Activated CD4-positive, alpha-beta T cell treated with anti-CD3 and anti-CD28 coated beads, Interleukin-2, amount 10 ng/mL, durations not matched to agents 24 days and 14 days (primary cell): ENCODE measurements around the gene SMIM36. TPM values are rescaled to one million over a fixed set of nuclear protein-coding genes. Genes with fewer than 3 reads are reported as not detected.
"Not testable (repeated sequence)": the region's sequence is repeated elsewhere in the genome, so short reads cannot be mapped to it uniquely, and the experiment has no call there.

Experiments used
- DNase-seq: peaks from one replicate; pipeline ENCODE4 v3.0.0; 2022
- H3K27ac Mint-ChIP-seq: one replicate; pipeline ENCODE4 v1.8.0; 2022; ENCODE audit warnings: mild to moderate bottlenecking, mixed read lengths
- H3K27me3 Mint-ChIP-seq: one replicate; pipeline ENCODE4 v1.8.0; 2022; ENCODE audit warnings: mixed read lengths
- H3K36me3 Mint-ChIP-seq: one replicate; pipeline ENCODE4 v1.8.0; 2022; ENCODE audit warnings: low read depth, mild to moderate bottlenecking, mixed read lengths
- H3K4me1 Mint-ChIP-seq: one replicate; pipeline ENCODE4 v1.8.0; 2021; ENCODE audit warnings: mixed read lengths
- H3K4me3 Mint-ChIP-seq: one replicate; pipeline ENCODE4 v1.8.0; 2022; ENCODE audit warnings: mild to moderate bottlenecking, moderate library complexity, mixed read lengths
- H3K9me3 Mint-ChIP-seq: one replicate; pipeline ENCODE4 v1.8.0; 2021; ENCODE audit warnings: mixed read lengths
- intact Hi-C: fragments of 100-400 bp; cut with micrococcal nuclease; formaldehyde crosslinking; loops from one replicate; pipeline ENCODE4 v1.15.1; 2023
- total RNA-seq: library from RNA; stranded (reverse); gene quantifications from 2 replicates; pipeline ENCODE4 v1.2.3, GENCODE V29; 2022

SMIM36 gene
- total RNA-seq, 1 donor from 2014 or later = not detected

- intact Hi-C loops = loop anchor here (10.0 kb wide), 1 partner anchor 318 kb away; no protein-coding TSS in a partner anchor
- H3K4me3 Mint-ChIP-seq = peak overlapping the region; percentile 12
- H3K27me3 Mint-ChIP-seq = no peaks in the 10 kb centered on the region
- peak overlapping the region; percentile 34 for H3K27ac Mint-ChIP-seq
- H3K36me3 Mint-ChIP-seq = peaks cover 40% of the 10 kb centered on the region
- peaks cover 52% of the 10 kb centered on the region for H3K4me1 Mint-ChIP-seq
- DNase-seq = no peak
- no peaks in the 10 kb centered on the region for H3K9me3 Mint-ChIP-seq
These were observed 94.7 kb downstream of the SMIM36 start for GRCh38 chr17:55416470-55417052.

- intact Hi-C loops = loop anchor here (10.0 kb wide), 1 partner anchor 319 kb away; no protein-coding TSS in a partner anchor
- H3K9me3 Mint-ChIP-seq = no peaks in the 10 kb centered on the region
- no peak for DNase-seq
- H3K4me3 Mint-ChIP-seq = no peak overlapping the region
- peaks cover 52% of the 10 kb centered on the region for H3K4me1 Mint-ChIP-seq
- H3K27ac Mint-ChIP-seq = no peak overlapping the region
- peaks cover 44% of the 10 kb centered on the region for H3K36me3 Mint-ChIP-seq
- H3K27me3 Mint-ChIP-seq = no peaks in the 10 kb centered on the region
These were observed 95.3 kb downstream of the SMIM36 start for GRCh38 chr17:55416000-55416399.

- Mint-ChIP-seq H3K27ac (no peak overlapping the region), H3K36me3 (peaks cover 52% of the 10 kb centered on the region), H3K4me3 (no peak overlapping the region), H3K27me3 (no peaks in the 10 kb centered on the region), H3K4me1 (peaks cover 48% of the 10 kb centered on the region), H3K9me3 (no peaks in the 10 kb centered on the region)
- DNase-seq = no peak
- intact Hi-C loops = loop anchor here (10.0 kb wide), 1 partner anchor 320 kb away; no protein-coding TSS in a partner anchor
These were observed 96.3 kb downstream of the SMIM36 start for GRCh38 chr17:55414983-55415382.

GRCh38 chr17:55413825-55414489 is 97.3 kb downstream of the SMIM36 start:
- Mint-ChIP-seq H3K4me1 (peaks cover 39% of the 10 kb centered on the region), H3K9me3 (no peaks in the 10 kb centered on the region), H3K36me3 (peaks cover 54% of the 10 kb centered on the region), H3K27me3 (no peaks in the 10 kb centered on the region), H3K27ac (no peak overlapping the region), H3K4me3 (no peak overlapping the region)
- intact Hi-C loops = loop anchor here (10.0 kb wide), 1 partner anchor 321 kb away; no protein-coding TSS in a partner anchor
- DNase-seq = no peak

GRCh38 chr17:55411463-55411855 is 99.8 kb downstream of the SMIM36 start:
- no peaks in the 10 kb centered on the region for H3K9me3 Mint-ChIP-seq
- no peaks in the 10 kb centered on the region for H3K27me3 Mint-ChIP-seq
- H3K4me1 Mint-ChIP-seq = peaks cover 21% of the 10 kb centered on the region
- intact Hi-C loops = loop anchor here (10.0 kb wide), 1 partner anchor 323 kb away; no protein-coding TSS in a partner anchor
- DNase-seq = no peak
- peaks cover 57% of the 10 kb centered on the region for H3K36me3 Mint-ChIP-seq
- H3K27ac Mint-ChIP-seq = no peak overlapping the region
- H3K4me3 Mint-ChIP-seq = no peak overlapping the region

GRCh38 chr17:55410722-55411462 is 100.4 kb downstream of the SMIM36 start:
- peaks cover 59% of the 10 kb centered on the region for H3K36me3 Mint-ChIP-seq
- intact Hi-C loops = loop anchor here (10.0 kb wide), 1 partner anchor 324 kb away; no protein-coding TSS in a partner anchor

GRCh38 chr17:55409030-55409800 is 102.0 kb downstream of the SMIM36 start:
- Mint-ChIP-seq H3K4me1 (peaks cover 9% of the 10 kb centered on the region), H3K36me3 (peaks cover 65% of the 10 kb centered on the region), H3K27me3 (no peaks in the 10 kb centered on the region), H3K9me3 (no peaks in the 10 kb centered on the region), H3K27ac (no peak overlapping the region), H3K4me3 (no peak overlapping the region)
- no peak for DNase-seq
- intact Hi-C loops = no loop called here

More at GRCh38 chr17:55410722-55411462, 100.4 kb downstream of the SMIM36 start:
- H3K4me1 Mint-ChIP-seq = peaks cover 19% of the 10 kb centered on the region
- no peak overlapping the region for H3K27ac Mint-ChIP-seq
- no peaks in the 10 kb centered on the region for H3K9me3 Mint-ChIP-seq
- DNase-seq = no peak
- no peak overlapping the region for H3K4me3 Mint-ChIP-seq
- no peaks in the 10 kb centered on the region for H3K27me3 Mint-ChIP-seq

- Mint-ChIP-seq H3K4me3 (no peak overlapping the region), H3K9me3 (no peaks in the 10 kb centered on the region), H3K36me3 (peaks cover 62% of the 10 kb centered on the region), H3K27ac (no peak overlapping the region), H3K4me1 (peaks cover 5% of the 10 kb centered on the region), H3K27me3 (no peaks in the 10 kb centered on the region)
- intact Hi-C loops = no loop called here
- no peak for DNase-seq
These were observed 103.3 kb downstream of the SMIM36 start for GRCh38 chr17:55407641-55408566.

GRCh38 chr17:55405600-55405999 is 105.7 kb downstream of the SMIM36 start:
- no peaks in the 10 kb centered on the region for H3K27me3 Mint-ChIP-seq
- H3K4me1 Mint-ChIP-seq = peaks cover 5% of the 10 kb centered on the region
- intact Hi-C loops = no loop called here
- no peak overlapping the region for H3K27ac Mint-ChIP-seq
- H3K4me3 Mint-ChIP-seq = no peak overlapping the region
- no peak for DNase-seq
- peaks cover 57% of the 10 kb centered on the region for H3K36me3 Mint-ChIP-seq
- H3K9me3 Mint-ChIP-seq = no peaks in the 10 kb centered on the region

GRCh38 chr17:55404197-55404596 is 107.1 kb downstream of the SMIM36 start:
- H3K27me3 Mint-ChIP-seq, H3K4me3 Mint-ChIP-seq, H3K4me1 Mint-ChIP-seq, intact Hi-C loops, H3K27ac Mint-ChIP-seq, H3K9me3 Mint-ChIP-seq, DNase-seq: not testable (repeated sequence)
- peaks cover 57% of the 10 kb centered on the region for H3K36me3 Mint-ChIP-seq

GRCh38 chr17:55402374-55402773 is 108.9 kb downstream of the SMIM36 start:
- Mint-ChIP-seq H3K27ac (no peak overlapping the region), H3K27me3 (no peaks in the 10 kb centered on the region), H3K9me3 (no peaks in the 10 kb centered on the region), H3K4me1 (peaks cover 3% of the 10 kb centered on the region), H3K4me3 (no peak overlapping the region), H3K36me3 (peaks cover 57% of the 10 kb centered on the region)
- intact Hi-C loops = no loop called here
- no peak for DNase-seq
